Mucosa of descending colon (tissue), 3 donors: ENCODE measurements around the gene LRRC27. TPM values are rescaled to one million over a fixed set of nuclear protein-coding genes. Genes with fewer than 3 reads are reported as not detected.
A peak's percentile ranks its signal among the peaks of the same experiment; 100 is the strongest.

Source experiments
- ATAC-seq: fragments of 200-7000 bp; cut with Tn5 transposase; one replicate; pipeline ENCODE4 v1.9.1; 2020; ENCODE audit warnings: mild to moderate bottlenecking, moderate library complexity
- DNase-seq, 3 donors: peaks; one replicate each; pipeline ENCODE4 v3.0.0-alpha.2; 2020
- H3K36me3 ChIP-seq: fragments of 200-600 bp; one replicate; pipeline ENCODE4 v1.8.0; 2021; ENCODE audit warnings: low read depth, mild to moderate bottlenecking
- H3K4me1 ChIP-seq: fragments of 200-600 bp; one replicate; pipeline ENCODE4 v1.8.0; 2021; ENCODE audit warnings: low read depth, mild to moderate bottlenecking
- H3K4me3 ChIP-seq: fragments of 200-600 bp; one replicate; pipeline ENCODE4 v1.8.0; 2021; ENCODE audit warnings: mild to moderate bottlenecking
- H3K9me3 ChIP-seq: fragments of 200-600 bp; one replicate; pipeline ENCODE4 v1.8.0; 2021; ENCODE audit warnings: mild to moderate bottlenecking
- intact Hi-C, 2 donors: fragments of 100-400 bp; cut with DNase I in 1 of 2; cut with micrococcal nuclease in 1 of 2; formaldehyde crosslinking; loops; one replicate each; pipeline versions ENCODE4 v1.11.0 to v1.11.1; 2022; cut with DNase I, micrococcal nuclease
- long read RNA-seq, 2 donors: library from polyadenylated mRNA; unstranded; transcript quantifications; one replicate each; pipeline ENCODE4 v2.0.0, GENCODE V29; 2019 to 2021
- total RNA-seq, 3 donors: library from RNA; stranded (reverse); fragmentation: NEBNext Ultra II Directional in 2 of 3; extraction: Animal tissue kit (Norgen Biotek cat#: 25700) in 2 of 3; gene quantifications; one replicate each; pipeline versions ENCODE4 v1.2.1 to v1.2.4, GENCODE V29; 2021 to 2023
- TF ChIP-seq, protein P1 (sequence below): fragments of 200-600 bp; IDR thresholded peaks from one replicate; pipeline ENCODE4 v1.8.0; 2022; ENCODE audit warnings: antibody characterized with exemption, mild to moderate bottlenecking
- donor health status: DM: no; HTN: no; CAD: no; lungs with moderate emphysema.
- donor health status: DM: no; HTN: no; CAD: no.
- donor health status: DM: no; HTN: yes; CAD: no.

The LRRC27 gene
- 10 to 100 TPM in 2 of 3 donors, 1 to 10 TPM in 1; 6.9 to 12.2 (median 11.1) TPM for total RNA-seq
- long read RNA-seq, donor 1, full-length matches to known transcripts = 8 of 17 reads
- long read RNA-seq, donor 1, partial matches to known transcripts = 2 of 17 reads
- long read RNA-seq, donor 1, other reads (novel, unspliced or antisense) = 7 of 17 reads
- long read RNA-seq, donor 2, full-length matches to known transcripts = 1 of 7 reads
- long read RNA-seq, donor 2, partial matches to known transcripts = 3 of 7 reads
- long read RNA-seq, donor 2, other reads (novel, unspliced or antisense) = 3 of 7 reads

DNA sequence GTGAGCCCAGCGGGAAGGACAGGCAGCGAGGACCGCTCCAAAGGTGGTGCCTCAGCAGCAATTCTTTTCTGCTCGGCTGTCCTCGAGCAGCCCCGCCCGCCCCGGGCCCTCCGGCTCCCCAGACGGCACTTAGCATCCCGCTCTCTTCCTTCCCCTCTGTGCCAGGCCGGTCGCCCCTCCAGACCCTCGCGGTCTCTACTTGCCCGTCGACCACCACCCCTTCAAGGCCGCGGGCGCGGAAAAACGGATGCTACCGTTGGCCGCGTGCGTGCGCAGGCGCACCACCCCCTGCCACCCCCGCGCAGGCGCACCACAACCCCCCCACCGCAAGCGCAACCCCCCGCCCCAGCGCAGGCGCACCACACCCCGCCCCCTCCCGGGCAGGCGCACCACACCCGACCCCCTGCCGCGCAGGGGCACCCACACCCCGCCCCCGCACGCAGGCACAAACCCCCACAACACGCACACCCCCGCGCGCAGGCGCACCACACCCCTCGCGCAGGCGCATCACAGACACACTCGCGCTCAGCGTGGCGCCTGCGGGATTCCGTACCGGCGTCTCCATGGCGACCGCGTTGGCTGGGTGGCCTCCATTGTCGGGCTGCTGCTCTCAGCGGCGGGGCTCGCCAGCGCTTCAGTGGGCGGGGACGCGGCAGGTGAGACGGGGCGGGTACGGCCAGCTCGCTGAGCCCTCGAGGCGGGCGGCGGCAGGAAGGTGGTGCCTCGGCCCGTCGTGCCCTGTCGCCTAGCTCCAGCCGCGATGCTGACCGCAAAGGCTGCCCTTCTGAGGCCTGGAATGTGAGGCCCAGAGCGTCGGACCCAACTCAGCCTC lies at the start of gene LRRC27:
Gene LRRC27 (plus strand): TSS at position 593 of the 832 bp plus-strand sequence. CDS start 1,332 bp downstream, outside the sequence.
- H3K4me1 ChIP-seq = peaks cover 10% of the 10 kb centered on the region
- TF ChIP-seq, protein P1, sequence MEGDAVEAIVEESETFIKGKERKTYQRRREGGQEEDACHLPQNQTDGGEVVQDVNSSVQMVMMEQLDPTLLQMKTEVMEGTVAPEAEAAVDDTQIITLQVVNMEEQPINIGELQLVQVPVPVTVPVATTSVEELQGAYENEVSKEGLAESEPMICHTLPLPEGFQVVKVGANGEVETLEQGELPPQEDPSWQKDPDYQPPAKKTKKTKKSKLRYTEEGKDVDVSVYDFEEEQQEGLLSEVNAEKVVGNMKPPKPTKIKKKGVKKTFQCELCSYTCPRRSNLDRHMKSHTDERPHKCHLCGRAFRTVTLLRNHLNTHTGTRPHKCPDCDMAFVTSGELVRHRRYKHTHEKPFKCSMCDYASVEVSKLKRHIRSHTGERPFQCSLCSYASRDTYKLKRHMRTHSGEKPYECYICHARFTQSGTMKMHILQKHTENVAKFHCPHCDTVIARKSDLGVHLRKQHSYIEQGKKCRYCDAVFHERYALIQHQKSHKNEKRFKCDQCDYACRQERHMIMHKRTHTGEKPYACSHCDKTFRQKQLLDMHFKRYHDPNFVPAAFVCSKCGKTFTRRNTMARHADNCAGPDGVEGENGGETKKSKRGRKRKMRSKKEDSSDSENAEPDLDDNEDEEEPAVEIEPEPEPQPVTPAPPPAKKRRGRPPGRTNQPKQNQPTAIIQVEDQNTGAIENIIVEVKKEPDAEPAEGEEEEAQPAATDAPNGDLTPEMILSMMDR = no peak
- intact Hi-C loops = no loop called here
- ATAC-seq = peak; percentile 95
- no peaks in the 10 kb centered on the region for H3K36me3 ChIP-seq
- DNase-seq = peak; percentile 99 to 100 (median 100)
- H3K4me3 ChIP-seq = peak within 1 kb of the TSS; percentile 41
- no peaks in the 10 kb centered on the region for H3K9me3 ChIP-seq

DNA sequence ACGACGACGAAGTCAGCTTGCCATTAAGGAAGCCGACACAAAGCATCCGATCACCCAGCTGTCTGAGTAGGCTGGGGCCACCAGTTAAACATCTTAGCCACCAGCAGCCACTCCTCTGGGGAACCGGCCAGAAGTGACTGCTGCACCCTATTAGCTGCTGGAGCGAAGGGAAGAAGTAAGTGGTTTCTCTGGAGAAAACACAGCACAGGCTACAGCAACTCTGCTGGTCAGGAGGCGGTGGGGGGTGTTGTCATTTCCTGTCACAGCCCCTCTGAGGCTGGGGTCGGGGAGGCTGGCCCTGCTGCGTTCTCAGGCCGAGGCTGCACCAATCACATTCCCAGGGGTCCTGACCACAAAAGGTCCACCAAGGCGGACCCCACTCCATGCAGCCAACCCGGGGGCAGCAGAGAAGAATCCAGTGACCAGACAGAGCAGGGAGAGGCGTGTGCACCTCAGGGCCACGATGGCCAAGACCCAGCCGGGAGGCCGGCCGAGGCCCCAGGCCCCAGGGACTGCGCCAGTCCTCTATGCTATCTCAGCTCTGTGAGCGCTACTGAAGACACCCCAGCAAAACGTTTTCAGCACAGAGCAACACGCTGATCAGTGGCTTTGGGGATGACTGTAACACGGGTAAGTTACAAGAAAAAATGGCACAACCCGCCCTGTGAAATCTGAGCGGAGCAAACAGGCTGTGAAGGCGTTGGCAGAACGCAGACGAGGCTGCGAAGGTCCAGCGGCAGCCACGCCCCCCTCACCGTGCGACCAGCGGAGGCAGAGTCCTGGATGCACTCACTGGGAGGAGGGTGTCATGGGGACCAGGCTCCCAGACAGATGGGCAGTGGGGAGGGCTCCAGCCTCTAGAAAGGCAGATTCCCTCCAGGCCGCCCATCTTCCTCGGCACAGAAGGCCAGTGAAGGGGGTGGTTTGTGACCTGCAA lies 49.1 kb upstream of the LRRC27 start:
- H3K9me3 ChIP-seq = no peaks in the 10 kb centered on the region
- no peaks in the 10 kb centered on the region for H3K4me1 ChIP-seq
- H3K36me3 ChIP-seq = no peaks in the 10 kb centered on the region
- ATAC-seq (peak; percentile 20), DNase-seq (peak in 1 of 3 donors; percentile 33)
- TF ChIP-seq, protein P1 = no peak
- H3K4me3 ChIP-seq = no peak overlapping the region
- intact Hi-C loops = no loop called here

DNA sequence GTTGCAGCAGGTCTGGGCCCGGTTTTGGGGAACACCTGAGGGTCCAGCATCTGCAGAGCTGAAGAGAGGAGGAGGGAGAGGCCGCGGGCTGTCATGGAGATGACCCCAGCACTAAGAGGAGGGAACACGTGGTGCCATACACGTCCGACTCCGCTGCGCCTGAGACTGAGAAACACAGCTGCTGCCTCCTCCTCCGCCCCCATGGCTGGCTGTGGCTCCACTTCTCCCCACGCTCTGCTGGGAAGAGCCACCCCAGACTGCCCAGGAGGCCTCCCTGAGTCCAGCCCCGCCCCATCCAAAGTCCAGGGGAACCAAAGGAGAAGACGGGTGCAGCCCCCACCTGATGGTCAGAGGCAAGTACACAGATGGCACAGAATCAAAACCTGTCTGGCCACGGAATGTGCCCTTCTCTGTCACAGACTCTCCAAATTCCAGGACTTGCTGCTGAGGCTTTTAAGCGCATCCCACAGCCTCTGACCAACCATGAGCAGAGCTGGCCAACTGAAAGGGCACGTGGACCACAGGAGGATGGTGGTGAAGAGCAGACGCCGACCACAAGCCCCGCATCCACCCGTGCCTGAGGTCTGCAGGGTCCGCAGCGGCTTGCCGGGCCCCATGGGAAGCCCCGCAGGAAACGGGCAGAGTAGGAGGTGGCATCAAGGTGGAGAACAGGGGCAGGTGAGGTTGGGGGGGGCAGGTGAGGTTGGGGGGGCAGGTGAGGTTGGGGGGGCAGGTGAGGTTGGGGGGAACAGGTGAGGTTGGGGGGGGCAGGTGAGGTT lies 48.2 kb upstream of the LRRC27 start:
- no peak for ATAC-seq
- TF ChIP-seq, protein P1 = no peak

DNA sequence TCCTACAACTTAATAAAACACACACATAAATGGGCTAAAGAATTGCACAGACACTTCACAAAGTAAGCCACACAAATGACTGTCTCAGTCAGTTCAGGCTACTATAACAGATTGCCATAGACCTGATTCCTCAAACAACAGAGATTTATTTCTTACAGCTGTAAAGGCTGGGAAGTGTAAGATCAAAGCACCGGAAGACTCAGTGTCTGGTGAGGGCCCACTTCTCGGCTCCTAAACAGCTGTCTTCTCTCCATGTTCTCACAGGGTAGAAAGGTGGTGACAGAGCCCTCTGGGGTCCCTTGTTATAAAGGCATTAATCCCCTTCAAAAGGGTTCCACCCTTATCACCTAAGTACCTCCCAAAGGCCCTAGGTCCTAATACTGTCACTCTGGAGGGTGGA lies 42.6 kb upstream of the LRRC27 start:
- ATAC-seq (no peak), DNase-seq (no peak)
- TF ChIP-seq, protein P1 = no peak
- intact Hi-C loops = no loop called here
- H3K36me3 ChIP-seq = no peaks in the 10 kb centered on the region
- no peaks in the 10 kb centered on the region for H3K4me1 ChIP-seq
- peaks cover 9% of the 10 kb centered on the region for H3K9me3 ChIP-seq
- H3K4me3 ChIP-seq = no peak overlapping the region

More for the DNA sequence above, 48.2 kb upstream of the LRRC27 start:
- Histone ChIP-seq H3K4me1 (no peaks in the 10 kb centered on the region), H3K4me3 (no peak overlapping the region), H3K36me3 (no peaks in the 10 kb centered on the region), H3K9me3 (peaks cover 7% of the 10 kb centered on the region)
- DNase-seq = peak in 1 of 3 donors; percentile 44
- intact Hi-C loops = no loop called here
